SU-DHL-6 (cell line): ENCODE measurements around the gene CHMP6.
A peak's percentile ranks its signal among the peaks of the same experiment; 100 is the strongest.

Experiments used
- H2AFZ ChIP-seq: fragments of 200-600 bp; sonication (generic); 2 replicates; pipeline ENCODE4 v1.6.1; 2014; ENCODE audit warnings: low read depth, mild to moderate bottlenecking, moderate library complexity, mixed read lengths, antibody characterized with exemption, low read length; ENCODE audit not compliant: severe bottlenecking
- H3F3A ChIP-seq: fragments of 200-600 bp; shearing (Covaris generic); 2 replicates; pipeline ENCODE4 v1.6.0; 2016; ENCODE audit warnings: antibody characterized with exemption, mild to moderate bottlenecking; ENCODE audit not compliant: insufficient read depth
- H3K27ac ChIP-seq: fragments of 200-600 bp; sonication (generic); 2 replicates; pipeline ENCODE4 v1.5.1; 2016; ENCODE audit warnings: low read depth, mild to moderate bottlenecking, low read length, moderate library complexity, mixed read lengths
- H3K27me3 ChIP-seq: fragments of 200-600 bp; sonication (generic), shearing (Covaris generic); 2 replicates; pipeline ENCODE4 v1.6.0; 2014; ENCODE audit warnings: mild to moderate bottlenecking, low read length
- H3K36me3 ChIP-seq: fragments of 200-600 bp; sonication (generic); 2 replicates; pipeline ENCODE4 v1.6.1; 2014; ENCODE audit warnings: mild to moderate bottlenecking, low read length, mixed read lengths
- H3K4me2 ChIP-seq: fragments of 300-600, 200-600 bp; shearing (Covaris generic), sonication (generic); 2 replicates; pipeline ENCODE4 v1.6.0; 2014; ENCODE audit warnings: low read length, low read depth, mild to moderate bottlenecking; ENCODE audit not compliant: poor library complexity, severe bottlenecking
- H3K4me3 ChIP-seq: fragments of 200-600 bp; sonication (generic); 2 replicates; pipeline ENCODE4 v1.5.1; 2014; ENCODE audit warnings: antibody characterized with exemption, low read length, mild to moderate bottlenecking, mixed read lengths; ENCODE audit not compliant: insufficient read depth, poor library complexity, severe bottlenecking
- H3K79me2 ChIP-seq: fragments of 200-600 bp; sonication (generic); 2 replicates; pipeline ENCODE4 v1.6.1; 2014; ENCODE audit warnings: mild to moderate bottlenecking, low read length, moderate library complexity; ENCODE audit not compliant: insufficient read depth
- H3K9ac ChIP-seq: fragments of 200-600 bp; sonication (generic); 2 replicates; pipeline ENCODE4 v1.7.0; 2014; ENCODE audit warnings: mild to moderate bottlenecking, low read length
- H3K9me2 ChIP-seq: fragments of 200-600 bp; sonication (generic); replicated peaks from 2 replicates; pipeline ENCODE4 v1.6.1; 2014; ENCODE audit warnings: low read length; ENCODE audit not compliant: insufficient read depth
- H3K9me3 ChIP-seq: fragments of 200-600 bp; sonication (generic); 2 replicates; pipeline ENCODE4 v1.6.1; 2014; ENCODE audit warnings: low read length, mixed read lengths; ENCODE audit not compliant: insufficient read depth
- H4K20me1 ChIP-seq: fragments of 200-600 bp; sonication (generic); 2 replicates; pipeline ENCODE4 v1.6.1; 2014; ENCODE audit warnings: low read depth, mild to moderate bottlenecking, antibody characterized with exemption, low read length, moderate library complexity, mixed read lengths
- EZH2phosphoT487 ChIP-seq: fragments of 200-600 bp; sonication (generic), shearing (Covaris generic); conservative IDR thresholded peaks from 2 replicates; pipeline ENCODE4 v1.6.1; 2018; ENCODE audit warnings: mild to moderate bottlenecking, antibody characterized with exemption, low read length, moderate library complexity, mixed read lengths
- TF ChIP-seq, protein P1 (sequence below): fragments of 200-600 bp; sonication (generic); IDR thresholded peaks from one replicate; pipeline ENCODE4 v1.5.1; 2017; ENCODE audit warnings: antibody characterized with exemption, mild to moderate bottlenecking, low read length, moderate library complexity; ENCODE audit not compliant: insufficient read depth, poor library complexity, severe bottlenecking

The CHMP6 gene

DNA sequence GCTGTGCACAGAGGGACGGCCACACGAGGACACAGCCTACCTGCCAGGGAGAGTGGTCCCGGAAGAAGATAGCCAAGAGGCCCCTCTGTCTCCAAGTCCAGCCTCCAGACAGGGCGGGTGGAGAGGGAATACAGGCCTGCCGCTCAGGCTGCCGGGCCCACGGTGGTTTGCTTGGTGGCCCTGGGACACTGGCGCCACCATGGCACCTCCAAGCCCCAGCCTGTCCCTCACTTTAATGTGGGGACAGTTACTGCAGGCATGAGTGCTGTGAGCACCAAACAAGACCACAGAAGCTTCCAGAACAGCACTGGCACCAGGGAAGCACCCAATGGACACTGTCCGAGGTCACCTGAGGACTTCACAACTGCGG, 22.0 kb upstream of the CHMP6 start:
- no peaks in the 10 kb centered on the region for H3K79me2 ChIP-seq
- no peak for TF ChIP-seq EZH2phosphoT487
- no peak overlapping the region for H3K4me3 ChIP-seq
- H2AFZ ChIP-seq = no peak overlapping the region
- no peaks in the 10 kb centered on the region for H3K9me2 ChIP-seq
- no peaks in the 10 kb centered on the region for H4K20me1 ChIP-seq
- no peak overlapping the region for H3K27ac ChIP-seq
- no peaks in the 10 kb centered on the region for H3K27me3 ChIP-seq
- no peaks in the 10 kb centered on the region for H3F3A ChIP-seq
- no peak overlapping the region for H3K9ac ChIP-seq
- H3K9me3 ChIP-seq = no peaks in the 10 kb centered on the region
- H3K4me2 ChIP-seq = no peak overlapping the region
- no peaks in the 10 kb centered on the region for H3K36me3 ChIP-seq

DNA sequence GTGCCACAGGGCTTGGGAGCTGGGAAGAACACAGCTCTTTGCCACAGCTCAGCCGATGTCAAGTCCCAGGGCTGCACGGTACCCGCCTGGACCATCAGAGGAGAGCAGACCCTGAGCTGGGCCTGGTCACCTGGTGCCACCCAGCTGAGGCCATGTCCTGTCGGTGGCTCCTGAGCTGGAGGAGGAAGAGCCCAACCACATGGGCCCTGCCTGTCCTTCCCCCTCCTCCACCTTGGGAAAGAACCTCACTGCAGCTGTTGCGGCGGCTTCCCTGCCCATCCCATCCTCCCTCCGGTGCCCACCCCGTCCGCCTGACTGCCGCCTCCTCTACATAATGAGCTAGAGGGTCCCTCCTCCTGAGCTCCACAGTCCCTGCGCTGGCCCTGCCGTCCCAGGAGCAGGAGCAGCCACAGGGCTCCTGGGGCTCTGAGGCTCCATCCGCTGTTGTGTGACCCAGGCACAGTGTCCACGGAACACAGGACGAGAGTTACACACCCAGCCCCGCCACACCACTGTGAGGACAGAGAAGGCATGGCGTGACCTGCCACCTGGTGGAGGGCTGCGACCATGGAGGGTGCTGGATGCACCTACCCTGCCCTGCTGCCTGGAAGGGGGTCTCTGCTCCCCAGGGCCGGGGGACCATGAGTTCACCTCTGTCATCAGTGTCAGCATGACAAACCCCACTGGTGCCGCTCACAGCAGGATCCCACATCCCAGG, 21.4 kb upstream of the CHMP6 start:
- Histone ChIP-seq H3K9me2 (no peaks in the 10 kb centered on the region), H3F3A (no peaks in the 10 kb centered on the region), H4K20me1 (no peaks in the 10 kb centered on the region), H3K9ac (no peak overlapping the region), H2AFZ (no peak overlapping the region), H3K4me2 (no peak overlapping the region), H3K27me3 (no peaks in the 10 kb centered on the region), H3K4me3 (no peak overlapping the region), H3K27ac (no peak overlapping the region), H3K9me3 (no peaks in the 10 kb centered on the region), H3K79me2 (no peaks in the 10 kb centered on the region), H3K36me3 (no peaks in the 10 kb centered on the region)
- no peak for TF ChIP-seq EZH2phosphoT487
- TF ChIP-seq, protein P1, sequence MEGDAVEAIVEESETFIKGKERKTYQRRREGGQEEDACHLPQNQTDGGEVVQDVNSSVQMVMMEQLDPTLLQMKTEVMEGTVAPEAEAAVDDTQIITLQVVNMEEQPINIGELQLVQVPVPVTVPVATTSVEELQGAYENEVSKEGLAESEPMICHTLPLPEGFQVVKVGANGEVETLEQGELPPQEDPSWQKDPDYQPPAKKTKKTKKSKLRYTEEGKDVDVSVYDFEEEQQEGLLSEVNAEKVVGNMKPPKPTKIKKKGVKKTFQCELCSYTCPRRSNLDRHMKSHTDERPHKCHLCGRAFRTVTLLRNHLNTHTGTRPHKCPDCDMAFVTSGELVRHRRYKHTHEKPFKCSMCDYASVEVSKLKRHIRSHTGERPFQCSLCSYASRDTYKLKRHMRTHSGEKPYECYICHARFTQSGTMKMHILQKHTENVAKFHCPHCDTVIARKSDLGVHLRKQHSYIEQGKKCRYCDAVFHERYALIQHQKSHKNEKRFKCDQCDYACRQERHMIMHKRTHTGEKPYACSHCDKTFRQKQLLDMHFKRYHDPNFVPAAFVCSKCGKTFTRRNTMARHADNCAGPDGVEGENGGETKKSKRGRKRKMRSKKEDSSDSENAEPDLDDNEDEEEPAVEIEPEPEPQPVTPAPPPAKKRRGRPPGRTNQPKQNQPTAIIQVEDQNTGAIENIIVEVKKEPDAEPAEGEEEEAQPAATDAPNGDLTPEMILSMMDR = peak; percentile 43

DNA sequence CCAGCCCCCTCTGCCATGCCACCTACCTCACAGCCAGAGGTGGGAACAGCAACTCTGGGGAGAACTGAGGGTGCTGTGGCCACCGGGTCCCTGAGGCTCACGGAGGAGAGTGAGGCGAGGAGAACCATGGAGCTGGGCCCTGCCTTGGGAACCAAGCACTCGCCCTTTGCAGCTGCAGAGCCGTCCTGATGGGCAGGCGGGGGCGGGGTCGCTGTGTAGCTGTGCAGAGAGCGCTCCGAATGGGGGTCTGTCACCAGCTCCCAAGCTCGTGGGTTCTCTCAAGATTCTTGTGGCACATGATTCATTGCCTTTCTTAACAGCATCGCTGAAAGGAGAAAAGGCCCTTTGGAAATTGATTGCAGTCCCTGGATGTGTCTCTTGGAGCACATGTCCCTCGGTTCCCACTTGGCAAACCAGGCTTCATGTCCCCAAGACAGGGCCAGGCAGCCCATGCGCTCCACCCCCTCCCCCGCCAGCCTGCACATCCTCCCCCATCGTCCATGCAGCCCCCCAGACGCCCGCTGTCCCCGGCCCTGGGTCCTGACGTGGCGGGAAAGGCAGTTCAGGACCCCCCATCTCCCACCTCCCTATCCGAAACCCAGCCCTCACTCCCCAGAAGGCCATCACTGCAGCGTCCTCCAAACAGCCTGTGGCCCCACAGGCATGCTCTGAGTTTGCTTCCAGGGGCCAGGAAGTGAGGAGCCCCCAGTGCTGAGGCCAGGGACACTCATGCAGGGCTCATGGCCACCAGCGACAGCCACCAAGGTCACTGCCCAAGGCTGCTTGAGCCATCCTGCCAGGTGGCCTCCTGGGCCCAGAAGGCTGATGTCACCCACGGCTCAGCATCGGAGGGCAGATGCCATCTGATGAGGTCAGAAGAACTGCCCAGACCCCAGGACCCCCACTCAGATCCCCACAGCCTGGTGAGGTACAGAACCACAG, 20.6 kb upstream of the CHMP6 start:
- no peak overlapping the region for H3K27ac ChIP-seq
- H4K20me1 ChIP-seq = no peaks in the 10 kb centered on the region
- no peaks in the 10 kb centered on the region for H3K9me3 ChIP-seq
- H2AFZ ChIP-seq = no peak overlapping the region
- H3K4me3 ChIP-seq = no peak overlapping the region
- no peak overlapping the region for H3K9ac ChIP-seq
- TF ChIP-seq EZH2phosphoT487 = no peak
- TF ChIP-seq, protein P1 = peak; percentile 13
- H3K36me3 ChIP-seq = no peaks in the 10 kb centered on the region
- H3K9me2 ChIP-seq = no peaks in the 10 kb centered on the region
- no peaks in the 10 kb centered on the region for H3F3A ChIP-seq
- no peaks in the 10 kb centered on the region for H3K79me2 ChIP-seq
- H3K27me3 ChIP-seq = no peaks in the 10 kb centered on the region
- no peak overlapping the region for H3K4me2 ChIP-seq
